VCaP (cell line): Measurements from ENCODE around the gene ATP1A4.

Experiments used
- H3K27ac ChIP-seq: fragments of 450-650 bp; 2 replicates; pipeline ENCODE4 v1.5.1; 2017
- CTCF ChIP-seq: fragments of 450-650 bp; conservative IDR thresholded peaks from 2 replicates; pipeline ENCODE4 v1.5.1; 2017; ENCODE audit warnings: mild to moderate bottlenecking, moderate library complexity

Gene ATP1A4

GRCh38 chr1:160189649-160190625 lies 38.5 kb downstream of the ATP1A4 start, which contains the start of gene CASQ1:
Gene CASQ1 (plus strand): TSS chr1:160190575. CDS start chr1:160190752, 177 bp downstream.
- H3K27ac ChIP-seq: no peak within 1 kb of the TSS
- no peak for TF ChIP-seq CTCF

DNA sequence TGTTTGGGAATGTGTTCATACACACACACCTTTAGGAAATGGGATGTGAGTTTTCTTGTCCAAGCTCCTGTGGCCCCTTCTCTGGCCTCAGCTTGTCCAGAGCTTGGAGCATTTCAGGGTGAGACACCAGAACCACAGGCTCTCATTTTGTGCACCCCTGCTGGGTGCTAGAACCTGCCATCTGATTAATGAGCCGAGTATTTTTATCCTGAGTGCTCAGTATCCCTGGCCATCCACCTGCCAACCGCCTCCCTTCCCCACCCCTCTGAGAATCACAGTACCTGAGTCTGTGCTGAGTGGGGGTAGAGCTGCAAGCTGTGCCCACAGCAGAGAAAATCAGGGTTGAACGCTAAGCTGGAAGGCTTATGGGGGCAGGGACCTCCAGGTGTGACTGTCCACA lies 40.4 kb downstream of the ATP1A4 start:
- TF ChIP-seq CTCF: no peak
- no peak overlapping the region for H3K27ac ChIP-seq

- no peak for TF ChIP-seq CTCF
- H3K27ac ChIP-seq: no peak overlapping the region
Measured at GRCh38 chr1:160192234-160192633, 40.8 kb downstream of the ATP1A4 start.

DNA sequence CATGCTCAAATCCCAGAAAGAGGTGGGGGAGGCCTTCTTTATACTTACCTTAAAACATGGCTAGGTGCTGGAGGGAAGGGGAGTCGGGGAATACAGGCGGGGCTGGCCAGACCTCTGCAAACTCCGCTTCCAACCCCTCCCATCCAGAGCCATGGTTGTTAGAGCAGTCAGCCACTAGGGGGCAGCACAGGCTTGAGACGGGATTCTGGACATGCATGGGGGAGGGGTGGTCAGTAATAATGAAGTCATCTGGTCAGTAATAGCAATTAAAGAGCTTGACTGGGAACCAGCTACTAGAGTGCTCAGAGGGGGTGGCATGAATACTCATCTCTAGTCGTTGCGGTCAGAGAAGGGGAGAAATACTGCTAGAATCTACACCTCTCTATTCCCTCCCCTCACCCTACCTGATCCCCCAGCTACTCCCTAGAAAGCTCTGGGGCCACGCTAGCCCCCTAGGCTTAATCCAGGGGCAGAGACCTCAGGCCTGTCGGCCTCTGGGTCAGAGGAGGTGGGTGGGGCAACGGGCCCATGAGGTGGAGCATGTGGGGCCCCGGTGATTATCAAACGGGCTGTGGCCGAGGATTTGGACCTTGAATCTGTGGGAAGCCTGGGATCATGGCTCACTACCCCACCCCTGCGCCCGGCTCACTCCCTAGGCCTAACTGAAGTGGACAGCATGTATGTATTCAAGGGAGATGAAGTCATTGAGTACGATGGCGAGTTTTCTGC lies 41.9 kb downstream of the ATP1A4 start:
- H3K27ac ChIP-seq: no peak overlapping the region; the same call in 1 of the 2 replicates
- peak; percentile 94 for TF ChIP-seq CTCF

DNA sequence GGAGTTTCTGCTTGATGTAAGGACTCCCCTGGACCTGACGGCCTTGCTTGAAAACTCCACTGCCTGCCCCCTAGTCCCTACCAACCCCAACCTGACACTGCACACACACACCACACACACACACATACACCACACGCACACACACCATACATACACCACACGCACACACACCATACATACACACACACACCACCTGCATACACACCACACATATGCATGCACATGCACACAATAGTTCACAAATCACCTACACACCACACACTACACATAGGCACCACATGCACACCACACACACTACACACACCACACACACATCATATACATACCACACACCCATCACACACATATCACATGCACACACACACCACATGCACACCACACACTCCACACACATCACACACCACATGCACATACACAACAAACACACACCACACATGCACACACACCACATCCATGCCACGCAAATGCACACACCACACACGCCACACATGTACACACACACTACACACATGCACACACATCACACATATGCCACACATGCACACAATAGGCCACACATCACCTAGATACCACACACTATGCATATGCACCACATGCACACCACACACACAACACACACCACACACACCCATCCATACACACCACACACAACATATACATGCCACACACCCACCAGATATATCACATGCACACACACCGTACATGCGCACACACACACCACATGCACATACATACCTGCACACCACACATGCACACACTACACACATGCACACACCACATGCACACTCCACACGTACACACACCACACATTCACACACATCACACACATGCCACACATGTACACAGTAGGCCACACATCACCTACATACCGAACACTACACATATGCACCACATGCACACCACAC lies 42.7 kb downstream of the ATP1A4 start:
- H3K27ac ChIP-seq: no peak overlapping the region
- TF ChIP-seq CTCF: no peak

DNA sequence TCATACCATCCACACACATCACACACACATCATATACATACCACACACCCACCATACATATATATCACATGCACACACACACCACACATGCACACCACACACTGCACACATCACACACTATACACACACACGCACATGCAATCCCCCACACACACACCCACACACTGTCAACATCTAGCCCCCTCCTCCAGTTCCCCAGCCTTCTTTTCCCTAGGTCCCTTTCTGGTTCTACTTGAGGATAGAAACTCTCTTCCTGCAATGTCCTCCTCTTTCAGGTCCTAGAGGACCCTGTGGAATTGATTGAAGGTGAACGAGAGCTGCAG lies 43.3 kb downstream of the ATP1A4 start:
- H3K27ac ChIP-seq: no peak overlapping the region
- no peak for TF ChIP-seq CTCF
